HG03135 (cell line): ENCODE results near the gene PCNX2.

ENCODE experiments used
- ATAC-seq: cut with Tn5 transposase; IDR thresholded peaks from one replicate; pipeline ENCODE4 v1.9.1; 2021; ENCODE audit warnings: mild to moderate bottlenecking, moderate library complexity; ENCODE audit not compliant: unreplicated experiment

Gene PCNX2

GRCh38 chr1:233315718-233316301 is 20.3 kb upstream of the PCNX2 start:
- no peak for ATAC-seq

GRCh38 chr1:233313434-233314155 is 18.1 kb upstream of the PCNX2 start:
- ATAC-seq = no peak

GRCh38 chr1:233304489-233305102 is 9.1 kb upstream of the PCNX2 start:
- ATAC-seq = no peak

- no peak for ATAC-seq
These were observed 4.8 kb upstream of the PCNX2 start for GRCh38 chr1:233300326-233300725.

GRCh38 chr1:233299450-233299849 is 3.9 kb upstream of the PCNX2 start:
- ATAC-seq = no peak

GRCh38 chr1:233295975-233296322 is 424 bp upstream of the PCNX2 start:
- no peak for ATAC-seq

- ATAC-seq = peak; percentile 40
These were observed 650 bp downstream of the PCNX2 start for GRCh38 chr1:233294913-233295236.

GRCh38 chr1:233293556-233294446 is 1.7 kb downstream of the PCNX2 start:
- no peak for ATAC-seq

- no peak for ATAC-seq
These were observed 5.0 kb downstream of the PCNX2 start for GRCh38 chr1:233290396-233291034.

GRCh38 chr1:233289676-233290075 is 5.8 kb downstream of the PCNX2 start:
- no peak for ATAC-seq

GRCh38 chr1:233282582-233282886 is 13.0 kb downstream of the PCNX2 start:
- peak; percentile 19 for ATAC-seq

- ATAC-seq = peak; percentile 87
These were observed 13.6 kb downstream of the PCNX2 start for GRCh38 chr1:233281711-233282581.

GRCh38 chr1:233279971-233280370 is 15.6 kb downstream of the PCNX2 start:
- ATAC-seq = no peak

GRCh38 chr1:233278631-233279030 is 16.9 kb downstream of the PCNX2 start:
- no peak for ATAC-seq

GRCh38 chr1:233277637-233278606 is 17.6 kb downstream of the PCNX2 start:
- ATAC-seq = no peak

GRCh38 chr1:233269656-233270055 is 25.9 kb downstream of the PCNX2 start:
- ATAC-seq = no peak

- no peak for ATAC-seq
These were observed 27.0 kb downstream of the PCNX2 start for GRCh38 chr1:233268389-233269022.

GRCh38 chr1:233261695-233262094 is 33.8 kb downstream of the PCNX2 start:
- peak; percentile 12 for ATAC-seq

- peak; percentile 98 for ATAC-seq
These were observed 34.3 kb downstream of the PCNX2 start for GRCh38 chr1:233261206-233261605.
